Midbrain (tissue), 1 donor: ENCODE measurements around the gene COL27A1.
"Not testable (repeated sequence)": the region's sequence is repeated elsewhere in the genome, so short reads cannot be mapped to it uniquely, and the experiment has no call there.

Experiments
- DNase-seq: peaks from one replicate; lab custom pipeline; 2025; lab: John Stamatoyannopoulos, UW

COL27A1 gene

GRCh38 chr9:114324492-114324891 lies 169.2 kb downstream of the COL27A1 start:
- DNase-seq: no peak

DNA sequence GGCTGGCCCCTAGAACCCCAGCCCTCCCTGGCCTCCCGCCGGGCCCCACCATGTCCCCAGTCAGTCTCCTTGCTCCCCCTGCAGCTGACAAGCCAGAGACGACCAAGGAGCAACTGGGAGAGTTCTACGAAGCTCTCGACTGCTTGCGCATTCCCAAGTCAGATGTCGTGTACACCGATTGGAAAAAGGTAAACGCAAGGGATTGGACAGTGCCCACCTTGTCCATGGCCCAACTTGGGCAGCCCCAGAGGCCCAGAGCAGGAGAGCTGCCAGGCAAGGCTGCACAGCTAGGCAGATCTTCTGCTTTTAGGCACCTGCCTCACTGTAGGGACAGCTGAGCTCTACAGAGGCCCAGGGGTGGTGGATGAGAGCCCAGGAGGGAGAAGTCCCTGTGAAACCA lies 169.6 kb downstream of the COL27A1 start:
- not testable (repeated sequence) for DNase-seq

DNA sequence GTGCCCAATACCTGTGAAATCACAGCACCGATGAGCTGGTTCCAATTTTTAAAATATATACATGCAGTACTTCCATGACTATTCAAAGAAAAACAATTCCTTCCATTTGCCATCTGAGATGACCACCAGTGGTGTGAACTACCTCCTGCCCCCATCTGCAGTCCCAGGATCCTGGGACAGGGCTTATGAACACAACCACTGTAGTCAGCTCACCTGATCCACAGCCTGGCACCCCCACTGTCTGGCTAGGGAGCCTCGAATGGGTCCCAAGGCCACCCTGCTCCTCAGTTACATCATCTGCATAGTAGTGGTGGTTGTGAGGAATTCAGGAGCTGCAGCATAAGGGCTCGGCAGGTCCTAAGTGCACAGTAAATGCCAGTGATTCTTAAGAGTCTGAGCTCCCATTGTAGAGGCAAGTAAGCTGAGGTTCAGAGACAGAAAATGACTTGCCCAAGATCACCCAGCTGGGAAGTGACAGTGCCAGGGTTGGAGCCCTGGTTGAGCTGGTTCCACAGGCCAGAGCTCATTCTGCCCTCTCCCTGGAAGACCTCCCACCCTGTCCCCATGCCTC lies 170.4 kb downstream of the COL27A1 start:
- DNase-seq: not testable (repeated sequence)

DNA sequence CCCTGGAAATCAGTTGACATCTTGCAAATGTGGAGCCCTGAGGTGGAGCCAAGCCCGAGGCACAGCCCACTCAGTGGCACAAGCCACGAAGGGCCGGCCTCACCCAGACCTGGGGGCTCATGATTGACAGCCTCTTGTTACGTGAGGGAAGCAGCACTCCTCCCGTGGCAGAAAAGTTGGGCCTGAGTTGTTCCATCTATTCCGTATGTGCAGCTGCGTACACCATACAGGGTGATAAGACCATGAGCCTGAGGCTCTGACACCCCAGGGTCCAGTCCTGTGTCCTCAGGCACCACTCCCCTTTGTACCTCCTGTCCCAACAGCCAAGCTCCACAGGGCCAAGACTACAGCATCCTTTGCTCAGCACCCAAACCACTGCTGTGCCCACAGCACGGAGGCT lies 172.4 kb downstream of the COL27A1 start:
- no peak for DNase-seq

DNA sequence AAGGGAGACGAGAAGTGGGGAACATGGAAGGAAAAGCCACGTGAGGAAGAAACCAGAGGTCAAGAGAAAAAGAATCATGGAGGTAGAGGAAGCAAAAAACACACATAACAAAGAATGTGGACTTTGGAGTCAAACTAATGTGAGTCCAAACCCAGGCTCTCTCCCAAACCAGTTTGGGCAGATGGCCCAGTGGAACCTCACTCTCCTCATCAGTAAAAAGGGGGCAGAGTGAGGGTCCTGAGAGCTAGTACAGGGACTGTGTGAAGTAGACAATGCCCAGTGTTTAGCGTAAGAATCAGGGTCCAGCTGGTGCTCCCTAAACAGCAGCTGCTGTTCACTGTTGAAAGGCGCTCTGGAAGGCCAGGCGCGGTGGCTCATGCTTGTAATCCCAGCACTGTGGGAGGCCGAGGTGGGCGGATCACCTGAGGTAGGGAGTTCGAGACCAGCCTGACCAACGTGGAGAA lies 173.1 kb downstream of the COL27A1 start:
- DNase-seq: not testable (repeated sequence)

DNA sequence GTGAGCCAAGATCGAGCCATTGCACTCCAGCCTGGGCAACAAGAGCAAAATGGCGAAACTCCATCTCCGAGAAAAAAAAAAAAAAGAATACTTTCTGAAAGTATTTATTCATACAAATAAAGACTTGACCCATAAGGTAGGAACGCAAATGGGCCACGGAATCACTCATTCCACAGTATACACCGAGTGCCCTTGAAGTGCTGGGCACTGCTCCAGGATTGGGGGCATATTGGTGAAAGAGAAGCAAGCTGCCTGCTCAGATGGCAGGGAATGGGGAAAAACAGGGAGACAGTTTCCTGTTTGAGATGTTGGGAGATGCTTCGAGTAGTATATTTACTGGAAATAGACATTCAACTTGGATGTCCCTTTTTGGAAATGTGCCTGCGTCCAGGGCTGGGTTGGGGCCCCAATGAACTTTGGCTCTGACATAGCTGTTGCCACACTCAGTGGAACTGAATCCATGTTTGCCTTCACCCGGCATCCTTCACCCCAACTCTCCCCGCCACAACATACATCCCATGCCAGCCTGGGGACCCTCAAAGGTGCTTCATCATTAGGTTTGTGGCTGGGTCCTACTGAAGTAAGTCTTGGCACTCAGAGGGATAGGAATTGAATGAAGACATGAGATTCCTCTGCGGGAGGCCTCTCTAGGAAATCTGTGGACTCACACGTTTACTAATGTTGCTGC lies 173.7 kb downstream of the COL27A1 start:
- not testable (repeated sequence) for DNase-seq

DNA sequence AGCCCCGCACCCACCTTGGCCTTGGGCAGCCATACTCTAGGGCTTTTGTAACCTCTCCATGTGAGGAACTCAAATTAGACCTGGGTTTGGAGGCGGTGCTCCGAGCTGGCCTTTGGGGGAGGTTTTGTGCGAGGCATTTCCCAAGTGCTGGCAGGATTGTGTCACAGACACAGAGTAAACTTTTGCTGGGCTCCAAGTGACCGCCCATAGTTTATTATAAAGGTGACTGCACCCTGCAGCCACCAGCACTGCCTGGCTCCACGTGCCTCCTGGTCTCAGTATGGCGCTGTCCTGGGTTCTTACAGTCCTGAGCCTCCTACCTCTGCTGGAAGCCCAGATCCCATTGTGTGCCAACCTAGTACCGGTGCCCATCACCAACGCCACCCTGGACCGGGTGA lies 174.3 kb downstream of the COL27A1 start, which contains the start of gene ORM2:
TSS of gene ORM2 (plus strand) at position 245 of the 398 bp plus-strand sequence. CDS start at position 281, 36 bp downstream.
- not testable (repeated sequence) for DNase-seq

DNA sequence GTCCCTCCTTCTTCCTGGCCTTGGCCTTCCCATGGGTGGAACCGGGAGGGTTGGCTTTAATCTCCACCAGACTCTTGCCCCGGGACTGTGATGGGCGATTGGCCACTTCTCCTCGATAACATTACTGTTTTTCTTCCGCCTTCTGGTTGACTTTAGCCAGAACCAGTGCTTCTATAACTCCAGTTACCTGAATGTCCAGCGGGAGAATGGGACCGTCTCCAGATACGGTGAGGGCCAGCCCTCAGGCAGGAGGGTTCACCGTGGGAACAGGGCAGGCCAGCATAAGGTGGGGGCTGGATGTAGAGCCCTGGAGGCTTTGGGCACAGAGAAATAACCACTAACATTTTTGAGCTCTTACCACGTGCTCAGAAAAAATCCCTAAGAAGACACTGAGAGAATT lies 175.3 kb downstream of the COL27A1 start:
- DNase-seq: no peak

GRCh38 chr9:114331229-114332195 lies 176.2 kb downstream of the COL27A1 start:
- not testable (repeated sequence) for DNase-seq

GRCh38 chr9:114332474-114333040 lies 177.2 kb downstream of the COL27A1 start:
- DNase-seq: not testable (repeated sequence)

DNA sequence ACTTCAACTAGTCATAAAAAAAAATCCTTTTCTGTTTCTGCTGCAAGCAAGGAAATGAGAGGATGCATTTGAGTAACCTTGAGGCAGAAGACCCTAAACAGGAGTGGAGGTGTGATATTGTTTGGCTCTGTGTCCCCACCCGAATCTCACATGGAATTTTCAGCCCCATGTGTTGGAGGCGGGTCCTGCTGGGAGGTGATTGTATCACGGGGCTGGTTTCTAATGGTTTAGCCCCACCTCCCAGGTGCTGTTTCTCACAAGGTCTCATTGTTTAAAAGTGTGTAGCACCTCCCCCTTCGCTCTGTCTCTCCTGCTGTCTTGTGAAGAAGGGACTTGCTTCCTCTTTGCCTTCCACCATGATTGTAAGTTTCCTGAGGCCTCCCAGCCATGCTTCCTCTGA lies 178.4 kb downstream of the COL27A1 start:
- DNase-seq: not testable (repeated sequence)

- DNase-seq: no peak
These were observed 179.2 kb downstream of the COL27A1 start for GRCh38 chr9:114334490-114334889.

- no peak for DNase-seq
These were observed 180.4 kb downstream of the COL27A1 start for GRCh38 chr9:114335745-114336144.

- no peak for DNase-seq
These were observed 180.8 kb downstream of the COL27A1 start for GRCh38 chr9:114336157-114336556.

DNA sequence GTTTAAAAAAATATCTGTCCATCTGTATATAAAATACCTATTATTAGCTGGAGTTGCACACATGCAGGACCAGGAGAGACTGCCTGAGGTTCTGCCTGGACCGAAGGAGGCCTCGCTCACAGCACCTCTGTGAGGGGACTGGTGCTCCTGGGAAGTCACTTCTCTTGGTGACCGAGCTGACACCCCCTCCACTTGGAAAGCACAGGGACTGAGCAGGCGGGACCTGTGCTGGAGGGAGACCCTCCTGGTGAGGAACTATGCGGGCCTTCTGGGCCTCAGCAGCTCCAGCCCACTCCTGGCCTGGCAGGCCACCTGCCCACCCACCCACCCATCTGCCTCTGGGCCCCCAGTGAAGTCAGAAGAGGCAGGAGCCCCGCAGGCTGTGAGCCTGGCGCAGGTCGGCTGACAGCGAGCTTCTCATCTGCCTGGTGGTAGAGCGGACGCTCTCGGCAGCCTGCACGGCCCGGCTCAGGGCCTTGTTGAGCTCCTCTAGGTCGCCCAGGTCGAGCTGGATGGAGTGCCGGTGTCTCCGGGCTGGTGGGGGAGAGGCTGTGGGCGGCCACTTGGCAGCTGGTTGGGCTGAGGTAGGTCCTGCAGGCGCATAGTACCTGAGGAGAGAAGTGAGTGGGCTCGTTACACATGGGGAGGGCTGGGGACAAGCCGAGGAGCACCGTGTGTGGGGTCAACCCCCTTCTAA lies 181.5 kb downstream of the COL27A1 start:
- DNase-seq: no peak

- DNase-seq: no peak
These were observed 182.8 kb downstream of the COL27A1 start for GRCh38 chr9:114338187-114338586.

DNA sequence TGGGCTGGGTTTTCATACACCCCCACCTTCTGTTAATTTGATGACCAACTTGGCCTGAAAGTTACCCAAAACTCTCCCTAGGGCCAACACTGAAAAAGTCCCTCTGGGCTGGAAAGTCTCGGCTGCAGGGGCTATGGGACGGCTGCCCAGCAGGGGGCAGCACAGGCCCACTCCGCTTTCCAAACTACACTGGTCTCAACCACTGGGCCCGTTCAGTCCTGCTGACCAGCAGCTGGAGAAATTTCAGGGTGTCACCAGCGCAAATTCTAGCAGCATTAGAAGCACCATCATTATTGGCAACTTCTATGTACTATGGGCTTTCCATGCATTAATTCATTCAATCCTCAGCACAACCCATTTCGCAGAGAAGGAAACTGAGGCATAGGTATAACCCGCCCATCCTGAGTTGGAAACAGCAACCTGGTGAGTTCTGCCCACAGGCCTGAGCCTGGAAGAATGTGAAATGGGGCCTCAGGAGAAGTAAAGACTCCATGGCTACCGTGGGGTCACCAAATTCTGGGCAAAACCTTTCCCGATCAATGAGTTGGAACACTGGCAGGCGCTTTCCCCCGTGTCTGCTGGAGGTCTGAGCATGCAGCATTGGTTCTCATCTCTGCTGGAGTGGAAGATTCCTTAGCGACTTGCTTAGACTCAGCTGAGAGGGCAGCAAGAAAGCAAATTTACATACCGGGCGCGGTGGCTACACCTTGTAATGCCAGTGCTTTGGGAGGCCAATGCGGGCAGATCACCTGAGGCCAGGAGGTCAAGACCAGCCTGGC lies 184.0 kb downstream of the COL27A1 start:
- DNase-seq: peak; percentile 27

- no peak for DNase-seq
These were observed 186.0 kb downstream of the COL27A1 start for GRCh38 chr9:114341152-114341830.

- no peak for DNase-seq
These were observed 186.7 kb downstream of the COL27A1 start for GRCh38 chr9:114341991-114342390.
